LNCaP clone FGC (cell line): ENCODE data around the gene PKIG.

ENCODE experiments used
- DNase-seq: peaks from one replicate; pipeline ENCODE4 v3.0.0-alpha.2; 2011; ENCODE audit warnings: low read depth
- H3K4me3 ChIP-seq: 2 replicates; pipeline ENCODE4 v1.5.1; 2011; ENCODE audit warnings: mild to moderate bottlenecking, low read depth, low read length, control low read depth
- TF ChIP-seq, protein P1 (sequence below): IDR thresholded peaks from 2 replicates; pipeline ENCODE4 v1.5.1; 2012; ENCODE audit warnings: mild to moderate bottlenecking; ENCODE audit not compliant: control insufficient read depth, insufficient read depth; ENCODE audit errors: extremely low read depth

The PKIG gene

DNA sequence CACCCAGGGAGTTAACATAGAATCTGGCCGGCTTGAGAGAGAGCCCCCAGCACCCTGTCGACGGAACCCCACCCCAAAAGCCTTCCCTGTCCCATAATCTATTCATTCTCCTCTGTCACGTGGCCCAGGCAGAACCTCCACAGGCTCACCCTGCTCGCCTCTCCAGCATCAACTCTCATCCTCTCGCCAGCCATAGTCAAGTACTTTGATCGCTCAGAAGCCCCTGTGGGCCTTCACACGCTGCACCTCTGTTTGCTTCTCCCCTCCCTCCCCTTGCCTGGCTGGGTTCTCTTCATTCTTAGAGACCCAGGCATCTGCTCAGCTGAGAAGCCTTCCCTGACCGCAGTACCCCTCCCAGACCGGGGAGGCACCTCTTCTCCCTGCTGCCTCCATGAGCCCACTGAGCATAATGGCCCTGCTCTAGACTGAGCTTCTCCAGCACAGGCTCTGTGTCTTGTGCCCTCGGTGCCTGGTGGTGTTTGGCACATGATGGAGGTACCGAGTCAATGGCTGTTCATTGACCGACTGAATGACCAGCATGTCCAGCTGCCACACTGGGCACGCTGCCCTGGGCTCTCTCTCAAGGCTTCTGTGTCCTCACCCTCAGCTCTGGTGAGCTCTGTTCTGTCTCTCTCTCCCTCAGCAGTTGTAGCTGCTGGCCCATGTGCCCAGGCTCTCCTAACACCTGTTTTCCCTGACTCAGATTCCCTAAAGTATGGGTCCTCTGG lies 33.7 kb downstream of the PKIG start:
- TF ChIP-seq, protein P1, sequence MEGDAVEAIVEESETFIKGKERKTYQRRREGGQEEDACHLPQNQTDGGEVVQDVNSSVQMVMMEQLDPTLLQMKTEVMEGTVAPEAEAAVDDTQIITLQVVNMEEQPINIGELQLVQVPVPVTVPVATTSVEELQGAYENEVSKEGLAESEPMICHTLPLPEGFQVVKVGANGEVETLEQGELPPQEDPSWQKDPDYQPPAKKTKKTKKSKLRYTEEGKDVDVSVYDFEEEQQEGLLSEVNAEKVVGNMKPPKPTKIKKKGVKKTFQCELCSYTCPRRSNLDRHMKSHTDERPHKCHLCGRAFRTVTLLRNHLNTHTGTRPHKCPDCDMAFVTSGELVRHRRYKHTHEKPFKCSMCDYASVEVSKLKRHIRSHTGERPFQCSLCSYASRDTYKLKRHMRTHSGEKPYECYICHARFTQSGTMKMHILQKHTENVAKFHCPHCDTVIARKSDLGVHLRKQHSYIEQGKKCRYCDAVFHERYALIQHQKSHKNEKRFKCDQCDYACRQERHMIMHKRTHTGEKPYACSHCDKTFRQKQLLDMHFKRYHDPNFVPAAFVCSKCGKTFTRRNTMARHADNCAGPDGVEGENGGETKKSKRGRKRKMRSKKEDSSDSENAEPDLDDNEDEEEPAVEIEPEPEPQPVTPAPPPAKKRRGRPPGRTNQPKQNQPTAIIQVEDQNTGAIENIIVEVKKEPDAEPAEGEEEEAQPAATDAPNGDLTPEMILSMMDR, result no peak
- H3K4me3 ChIP-seq, result no peak overlapping the region
- no peak for DNase-seq

DNA sequence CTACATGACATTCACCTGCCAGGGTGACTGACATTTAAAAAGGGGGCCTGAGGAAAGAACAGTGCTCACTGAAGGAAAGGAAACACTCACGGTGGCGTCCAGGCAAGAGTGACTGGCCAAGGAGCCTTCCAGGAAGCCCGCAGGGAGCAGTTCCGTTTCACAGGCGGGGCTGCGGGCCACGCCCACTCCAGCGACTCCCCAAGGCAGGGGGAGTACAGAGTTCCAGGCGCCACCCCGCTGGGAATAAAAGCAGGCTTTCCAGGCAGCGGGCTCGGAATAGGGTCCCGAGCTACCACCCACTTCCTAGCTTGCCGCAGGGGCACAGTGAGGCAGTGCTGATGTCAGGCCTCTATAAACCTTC lies 34.2 kb downstream of the PKIG start:
- TF ChIP-seq, protein P1, result no peak
- DNase-seq, result no peak
- H3K4me3 ChIP-seq, result no peak overlapping the region

DNA sequence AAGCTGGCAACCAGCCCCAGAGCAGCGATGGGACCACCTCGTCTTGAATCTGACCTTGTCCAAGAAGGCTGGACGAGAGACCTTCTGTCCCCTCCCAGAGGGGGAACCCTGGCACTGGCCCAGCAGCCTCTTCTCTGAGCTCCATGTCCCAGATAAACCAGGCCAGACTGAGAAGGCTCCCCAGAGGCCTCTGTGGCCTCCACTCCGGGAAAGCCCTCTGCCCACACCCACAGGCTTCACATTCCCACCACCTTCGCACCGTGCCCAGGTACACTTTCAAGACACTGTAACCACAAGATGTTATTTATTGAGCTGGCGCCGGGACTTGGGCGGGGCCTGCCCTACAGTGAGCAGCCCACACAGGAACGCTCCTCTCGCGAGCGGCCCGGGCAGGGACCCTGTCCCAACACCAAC lies 35.9 kb downstream of the PKIG start:
- no peak for DNase-seq
- TF ChIP-seq, protein P1, result no peak
- H3K4me3 ChIP-seq, result no peak overlapping the region

DNA sequence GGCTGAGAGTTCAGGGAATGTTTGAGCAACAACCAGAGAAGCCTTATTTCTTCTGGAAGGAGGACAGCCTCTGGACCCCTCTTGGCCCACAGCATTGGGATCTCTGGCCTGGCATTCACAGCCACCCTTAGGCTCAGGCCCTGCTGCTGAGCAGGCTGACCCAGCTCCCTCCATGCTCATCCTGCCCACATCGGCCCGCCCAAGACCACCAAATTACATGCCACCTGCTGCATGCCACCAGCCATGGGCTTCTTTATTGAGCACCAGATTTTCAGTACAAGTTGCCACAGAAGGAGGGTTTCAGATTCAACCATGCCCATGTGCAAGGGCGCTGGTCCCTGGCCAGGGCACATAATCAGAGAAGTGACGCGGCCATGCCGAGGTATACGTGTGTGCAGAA lies 36.9 kb downstream of the PKIG start:
- TF ChIP-seq, protein P1, result no peak
- no peak overlapping the region for H3K4me3 ChIP-seq
- no peak for DNase-seq

DNA sequence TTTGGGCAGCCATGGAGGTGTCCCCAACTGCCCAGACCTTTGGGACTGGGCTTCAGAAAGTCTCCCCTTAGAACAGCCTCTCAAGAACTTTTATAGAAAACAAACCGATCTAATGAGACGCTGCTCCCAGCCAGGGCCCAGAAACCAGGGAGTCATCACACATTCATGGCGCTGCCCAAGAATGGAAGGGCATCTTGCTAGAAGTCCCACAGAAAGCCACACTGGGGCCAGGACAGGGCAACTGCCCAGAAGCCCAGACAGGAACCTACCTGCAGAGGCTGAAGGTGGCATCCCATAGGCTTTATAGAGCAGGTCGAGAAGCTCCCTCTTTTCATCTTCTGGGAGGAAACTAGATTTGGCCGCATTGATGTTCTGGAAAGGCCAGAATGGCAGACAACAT lies 37.7 kb downstream of the PKIG start:
- TF ChIP-seq, protein P1, result no peak
- no peak for DNase-seq
- H3K4me3 ChIP-seq, result no peak overlapping the region

DNA sequence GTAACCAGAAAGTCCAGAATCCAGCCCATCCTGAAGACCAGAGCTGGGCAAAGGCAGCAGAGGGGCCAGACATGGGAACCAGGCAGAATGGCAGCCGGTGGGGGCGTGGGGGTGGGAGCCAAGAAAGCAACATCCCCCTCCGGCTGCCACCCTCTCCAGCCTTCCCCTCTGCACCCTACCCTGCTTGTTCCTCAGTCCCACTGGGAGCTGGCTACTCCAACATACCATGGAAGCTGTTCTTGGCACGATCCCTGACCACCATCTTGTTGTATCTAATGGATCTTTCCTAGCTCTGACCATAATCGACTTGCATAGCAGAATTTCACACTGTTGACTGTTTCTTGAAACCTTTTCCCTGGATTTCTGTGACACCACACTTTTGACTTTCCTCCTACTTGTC lies 38.9 kb downstream of the PKIG start:
- TF ChIP-seq, protein P1, result no peak
- no peak overlapping the region for H3K4me3 ChIP-seq
- DNase-seq, result no peak

DNA sequence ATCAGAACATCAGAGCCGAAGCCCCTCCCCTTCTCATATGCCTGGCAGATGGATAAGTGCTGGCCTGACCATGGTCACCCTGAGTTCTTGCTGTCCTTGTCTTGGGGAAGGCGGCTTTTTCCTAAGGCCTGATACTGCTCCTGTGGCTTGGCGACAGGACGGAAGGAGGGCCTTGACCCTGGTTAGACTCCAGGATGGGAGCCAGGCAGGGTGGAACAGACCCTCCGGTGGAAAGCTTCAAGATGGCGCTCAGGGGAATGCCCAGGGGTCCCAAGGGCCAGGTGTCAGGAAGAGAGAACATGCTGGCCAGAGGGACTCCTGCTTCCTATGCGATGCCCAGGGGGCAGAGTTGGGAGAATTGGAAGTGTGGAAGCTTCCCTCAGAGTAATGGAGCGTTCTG lies 39.6 kb downstream of the PKIG start:
- TF ChIP-seq, protein P1, result no peak
- H3K4me3 ChIP-seq, result no peak overlapping the region
- DNase-seq, result no peak
